HEK293T (cell line): Measurements from ENCODE around the gene KIF5B.

Experiments used
- BHLHE40 ChIP-seq: fragments of 450-650 bp; IDR thresholded peaks from 2 replicates; pipeline ENCODE4 v1.6.1; 2016; ENCODE audit warnings: mild to moderate bottlenecking, moderate library complexity, borderline replicate concordance
- ELF4 ChIP-seq: fragments of 450-650 bp; IDR thresholded peaks from 2 replicates; pipeline ENCODE4 v1.6.1; 2017; ENCODE audit warnings: antibody characterized with exemption
- FOXA1 ChIP-seq: fragments of 450-650 bp; IDR thresholded peaks from 2 replicates; pipeline ENCODE4 v1.6.1; 2016; ENCODE audit warnings: mild to moderate bottlenecking
- FOXK2 ChIP-seq: fragments of 450-650 bp; IDR thresholded peaks from 2 replicates; pipeline ENCODE4 v1.6.1; 2016; ENCODE audit warnings: mild to moderate bottlenecking
- FOXM1 ChIP-seq: fragments of 450-650 bp; IDR thresholded peaks from 2 replicates; pipeline ENCODE4 v1.6.1; 2017; ENCODE audit warnings: mild to moderate bottlenecking, borderline replicate concordance
- HDGF ChIP-seq: fragments of 450-650 bp; IDR thresholded peaks from 2 replicates; pipeline ENCODE4 v1.6.1; 2017; ENCODE audit warnings: antibody characterized with exemption, borderline replicate concordance
- L3MBTL2 ChIP-seq: fragments of 450-650 bp; conservative IDR thresholded peaks from 2 replicates; pipeline ENCODE4 v1.6.1; 2016; ENCODE audit warnings: mild to moderate bottlenecking
- NFRKB ChIP-seq: fragments of 450-650 bp; IDR thresholded peaks from 2 replicates; pipeline ENCODE4 v1.6.1; 2016; ENCODE audit warnings: mild to moderate bottlenecking, moderate library complexity
- SP1 ChIP-seq: fragments of 450-650 bp; IDR thresholded peaks from 2 replicates; pipeline ENCODE4 v1.6.1; 2017
- SUZ12 ChIP-seq: fragments of 450-650 bp; IDR thresholded peaks from 2 replicates; pipeline ENCODE4 v1.6.1; 2016; ENCODE audit warnings: mild to moderate bottlenecking
- ZNF384 ChIP-seq: fragments of 450-650 bp; IDR thresholded peaks from 2 replicates; pipeline ENCODE4 v1.6.1; 2016

GRCh38 chr10:31975157-31975765, 81.0 kb downstream of the KIF5B start:
- no peak for TF ChIP-seq ELF4
- no peak for TF ChIP-seq HDGF
- TF ChIP-seq L3MBTL2 = no peak
- TF ChIP-seq FOXA1 = no peak
- TF ChIP-seq FOXM1 = no peak
- no peak for TF ChIP-seq SUZ12
- TF ChIP-seq FOXK2 = no peak
- no peak for TF ChIP-seq NFRKB
- TF ChIP-seq ZNF384 = no peak
- TF ChIP-seq BHLHE40 = no peak
- TF ChIP-seq SP1 = no peak
